GM19328 (cell line): ENCODE results near the gene NUP35.
"Not testable (repeated sequence)": the region's sequence is repeated elsewhere in the genome, so short reads cannot be mapped to it uniquely, and the experiment has no call there.

ENCODE experiments used
- ATAC-seq: cut with Tn5 transposase; IDR thresholded peaks from one replicate; pipeline ENCODE4 v1.9.1; 2021; ENCODE audit warnings: mild to moderate bottlenecking, moderate library complexity; ENCODE audit not compliant: unreplicated experiment

The NUP35 gene

DNA sequence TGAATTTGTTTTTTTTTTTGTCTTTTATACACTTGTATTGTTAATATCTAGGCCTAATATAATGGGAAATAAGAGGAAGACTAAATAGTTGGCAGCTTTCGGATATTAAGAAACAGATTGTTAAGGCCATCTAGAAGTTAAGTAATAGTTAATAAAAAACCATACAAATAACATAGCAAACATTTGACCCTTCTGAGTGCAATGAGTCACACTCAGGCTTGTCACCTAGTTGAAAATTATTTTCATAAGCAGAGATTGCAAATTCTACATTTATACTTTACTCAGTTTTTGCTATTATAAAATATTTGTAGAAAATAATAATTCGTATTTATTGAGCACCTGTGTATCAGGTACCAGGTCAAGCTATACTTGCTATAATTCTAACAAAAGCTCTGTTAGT is 2.4 kb downstream of the NUP35 start:
- no peak for ATAC-seq

DNA sequence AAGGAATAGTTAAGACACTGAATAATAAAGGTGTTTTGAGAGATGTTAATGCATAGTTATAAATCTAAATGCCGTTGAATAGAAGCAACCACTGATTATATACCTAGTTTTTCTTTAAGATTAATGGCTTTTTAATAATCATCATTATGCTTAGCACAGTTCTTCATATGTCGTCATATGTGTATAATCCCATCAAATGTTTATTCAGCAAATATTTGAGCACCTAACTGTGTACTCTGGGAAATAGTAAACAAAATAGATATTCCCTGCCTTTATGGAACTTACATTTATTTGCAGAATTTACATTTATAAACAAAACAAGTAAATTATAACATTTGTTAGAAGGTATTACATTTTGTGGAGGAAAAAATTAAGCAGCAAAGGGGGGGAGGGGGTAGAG is 9.8 kb downstream of the NUP35 start:
- no peak for ATAC-seq

DNA sequence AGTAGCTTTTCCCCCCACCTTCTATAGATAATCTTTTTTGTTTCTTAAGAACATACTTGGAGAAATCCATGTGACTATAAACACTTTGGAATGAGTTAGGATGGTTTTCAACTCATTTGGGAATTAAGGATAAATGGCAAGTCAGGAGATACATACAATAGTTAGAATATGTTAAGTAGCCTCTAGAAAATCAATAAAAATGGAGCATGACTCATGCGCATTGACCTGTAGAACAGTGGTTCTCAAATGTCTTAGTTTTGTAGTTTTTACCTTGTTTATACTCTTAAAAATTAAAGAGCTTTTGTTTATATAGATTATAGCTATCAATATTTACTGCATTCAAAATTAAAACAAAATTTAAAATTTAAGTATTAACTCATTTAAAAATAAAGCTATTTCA is 24.7 kb downstream of the NUP35 start:
- no peak for ATAC-seq

DNA sequence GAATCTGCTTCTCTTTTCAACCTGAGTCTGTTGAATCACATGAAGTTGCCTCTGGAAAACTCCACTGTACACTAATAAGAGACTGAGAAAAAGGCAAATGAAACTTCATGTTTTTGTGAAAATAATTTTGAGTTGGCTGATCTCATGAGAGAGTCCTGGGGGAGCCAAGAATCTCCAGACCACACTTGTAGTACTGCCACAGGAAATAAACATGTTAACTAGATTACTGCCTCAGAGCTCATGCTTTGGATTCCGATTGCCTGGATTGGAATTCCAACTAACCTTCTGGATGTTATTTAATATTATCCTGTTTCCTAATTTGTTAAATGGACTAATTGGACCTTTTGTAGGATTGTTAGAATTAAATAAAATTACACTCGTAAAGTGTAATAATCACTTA is 25.2 kb downstream of the NUP35 start:
- ATAC-seq = no peak

DNA sequence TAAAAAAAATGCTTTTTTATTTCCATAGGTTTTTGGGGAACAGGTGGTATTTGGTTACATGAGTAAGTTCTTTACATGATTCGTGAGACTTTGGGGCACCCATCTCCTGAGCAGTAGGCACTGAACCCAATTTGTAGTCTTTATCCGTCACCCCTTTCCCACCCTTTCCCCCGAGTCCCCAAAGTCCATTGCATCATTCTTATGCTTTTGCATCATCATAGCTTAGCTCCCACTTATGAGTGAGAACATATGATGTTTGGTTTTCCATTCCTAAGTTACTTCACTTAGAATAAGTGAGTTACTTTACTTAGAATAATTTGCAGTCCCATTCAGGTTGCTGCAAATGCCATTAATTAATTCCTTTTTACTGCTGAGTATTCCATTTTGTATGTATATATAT is 28.0 kb downstream of the NUP35 start:
- ATAC-seq = not testable (repeated sequence)

DNA sequence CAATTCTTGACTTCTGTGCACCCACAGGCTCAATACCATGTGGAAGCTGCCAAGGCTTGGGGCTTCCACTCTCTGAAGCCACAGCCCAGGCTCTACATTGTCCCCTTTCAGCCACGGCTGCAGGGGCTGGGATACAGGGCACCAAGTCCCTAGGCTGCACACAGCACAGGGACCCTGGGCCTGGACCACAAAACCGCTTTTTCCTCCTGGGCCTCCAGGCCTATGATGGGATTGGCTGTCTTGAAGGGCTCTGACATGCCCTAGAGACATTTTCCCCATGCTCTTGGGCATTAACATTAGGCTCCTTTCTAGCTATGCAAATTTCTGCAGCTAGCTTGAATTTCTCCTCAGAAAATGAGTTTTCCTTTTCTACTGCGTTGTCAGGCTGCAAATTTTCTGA is 29.7 kb downstream of the NUP35 start:
- no peak for ATAC-seq

DNA sequence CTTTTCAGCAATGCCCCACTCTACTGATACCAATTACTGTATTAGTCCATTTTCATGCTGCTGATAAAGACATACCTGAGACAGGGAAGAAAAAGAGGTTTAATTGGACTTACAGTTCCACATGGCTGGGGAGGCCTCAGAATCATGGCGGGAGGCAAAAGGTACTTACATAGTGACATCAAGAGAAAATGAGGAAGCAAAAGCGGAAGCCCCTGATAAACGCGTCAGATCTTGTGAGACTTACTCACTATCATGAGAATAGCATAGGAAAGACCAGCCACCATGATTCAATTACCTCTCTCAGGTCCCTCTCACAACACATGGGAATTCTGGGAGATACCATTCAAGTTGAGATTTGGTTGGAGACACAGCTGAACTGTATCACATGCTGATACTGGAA is 30.5 kb downstream of the NUP35 start:
- not testable (repeated sequence) for ATAC-seq

DNA sequence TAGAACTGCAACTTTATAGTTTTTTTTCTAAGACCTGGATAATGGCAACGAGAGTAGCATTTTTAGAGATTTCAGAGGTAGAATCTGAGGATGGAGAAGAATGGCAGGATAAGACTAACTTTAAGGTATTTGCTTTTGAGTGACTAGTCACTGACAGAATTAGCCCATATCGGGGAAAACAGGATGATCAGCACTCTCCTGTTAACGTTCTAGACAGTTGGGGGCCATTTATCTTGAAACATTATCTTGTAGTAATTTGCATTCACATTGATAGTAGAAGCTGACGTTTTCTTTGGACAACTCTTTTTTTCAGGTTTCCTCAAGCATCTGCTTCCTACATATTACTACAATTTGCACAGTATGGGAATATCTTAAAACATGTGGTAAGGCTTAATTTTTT is 32.9 kb downstream of the NUP35 start:
- no peak for ATAC-seq

DNA sequence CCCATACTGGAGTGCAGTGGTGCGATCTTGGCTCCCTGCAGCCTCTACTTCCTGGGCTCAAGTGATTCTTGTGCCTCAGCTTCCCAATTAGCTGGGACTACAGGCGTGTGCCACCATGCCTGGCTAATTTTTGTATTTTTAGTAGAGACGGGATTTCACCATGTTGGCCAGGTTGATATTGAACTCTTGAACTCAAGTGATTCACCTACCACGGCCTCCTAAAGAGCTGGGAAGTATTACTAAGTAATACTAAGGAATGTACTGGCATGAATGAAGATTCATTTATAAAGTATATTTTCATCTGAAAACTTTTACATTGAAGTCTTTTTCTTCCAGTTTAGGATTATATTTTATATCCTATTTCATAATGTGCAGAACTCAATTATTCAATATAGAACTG is 38.1 kb downstream of the NUP35 start:
- ATAC-seq = no peak

DNA sequence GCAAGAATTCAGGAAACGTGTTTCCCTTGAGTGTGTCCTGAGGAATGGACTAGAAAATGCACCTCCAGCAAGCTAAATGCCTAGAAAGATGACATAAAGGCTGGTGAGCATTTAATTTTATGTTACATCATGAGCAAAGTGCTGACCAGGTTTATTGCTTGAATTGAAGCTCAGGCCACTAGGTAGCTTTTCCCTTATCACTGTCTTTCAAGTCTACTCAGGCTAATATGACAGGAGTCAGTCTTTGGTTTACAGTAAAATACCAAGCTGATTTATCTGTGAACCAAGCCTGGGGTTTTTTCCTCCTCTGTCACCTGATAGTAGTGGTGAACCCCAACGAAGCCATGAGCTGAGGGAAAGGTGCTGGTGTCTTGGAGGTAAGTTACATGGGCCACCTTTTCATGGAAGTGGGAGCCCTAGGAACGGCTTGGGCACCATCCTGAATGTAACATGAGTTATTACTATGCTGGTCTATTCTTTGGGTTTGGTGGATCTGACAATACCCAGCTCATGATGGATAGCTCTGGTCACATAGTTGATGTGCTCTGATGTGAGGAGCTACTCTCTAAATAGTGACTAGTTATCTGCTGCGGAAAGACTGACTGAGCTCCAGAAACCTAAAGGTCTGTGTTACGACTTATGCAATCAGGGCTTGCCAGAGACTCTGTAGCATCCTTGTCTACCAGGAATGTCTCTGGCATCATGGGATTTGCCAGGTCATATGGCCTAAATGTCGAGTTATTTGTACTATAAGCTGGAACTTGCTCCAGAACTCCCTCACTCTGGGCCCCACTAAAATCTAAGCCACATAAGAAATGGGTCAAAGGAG is 39.8 kb downstream of the NUP35 start:
- ATAC-seq = no peak

DNA sequence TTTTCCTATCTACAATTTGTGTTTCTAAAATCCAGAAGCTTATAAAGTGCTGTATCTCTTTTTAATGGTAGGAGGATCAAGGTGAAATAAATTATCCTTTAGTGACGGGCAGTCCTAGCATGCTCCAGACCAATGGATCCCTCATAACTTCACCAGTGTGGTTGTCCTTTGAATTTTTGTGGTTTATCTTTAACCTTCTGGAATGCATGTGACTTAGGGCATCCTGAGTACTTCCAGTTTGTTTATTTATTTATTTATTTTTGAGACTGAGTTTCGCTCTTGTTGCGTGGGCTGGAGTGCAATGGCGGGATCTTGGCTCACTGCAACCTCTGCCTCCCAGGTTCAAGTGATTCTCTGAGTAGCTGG is 40.4 kb downstream of the NUP35 start:
- no peak for ATAC-seq

DNA sequence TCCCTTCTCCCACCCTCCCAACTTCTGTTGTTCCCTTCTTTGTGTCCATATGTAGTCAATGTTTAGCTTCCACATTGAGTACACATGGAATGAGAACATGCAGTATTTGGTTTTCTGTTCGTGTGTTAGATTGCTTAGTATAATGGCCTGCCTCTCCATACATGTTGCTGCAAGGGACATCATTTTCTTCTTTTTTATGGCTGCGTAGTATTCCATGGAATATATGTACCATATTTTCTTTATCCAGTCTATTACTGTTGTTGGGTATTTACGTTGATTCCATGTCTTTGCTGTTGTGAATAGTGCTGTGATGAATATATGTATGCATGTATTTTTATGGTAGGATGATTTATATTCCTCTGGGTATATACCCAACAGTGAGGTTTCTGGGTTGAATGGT is 42.0 kb downstream of the NUP35 start:
- no peak for ATAC-seq

DNA sequence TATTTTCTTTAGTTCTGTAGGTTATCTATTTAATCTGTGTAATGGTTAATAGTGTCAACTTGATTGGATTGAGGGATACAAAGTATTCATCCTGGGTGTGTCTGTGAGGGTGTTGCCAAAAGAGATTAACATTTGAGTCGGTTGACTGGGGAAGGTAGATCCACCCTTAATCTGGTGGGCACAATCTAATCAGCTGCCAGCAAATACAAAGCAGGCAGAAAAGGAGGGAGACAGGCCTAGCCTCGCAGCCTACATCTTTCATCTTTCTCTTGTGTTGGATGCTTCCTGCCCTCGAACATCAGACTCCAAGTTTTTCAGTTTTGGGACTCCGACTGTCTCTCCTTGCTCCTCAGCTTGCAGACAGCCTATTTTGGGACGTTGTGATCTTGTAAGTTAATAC is 42.7 kb downstream of the NUP35 start:
- not testable (repeated sequence) for ATAC-seq

DNA sequence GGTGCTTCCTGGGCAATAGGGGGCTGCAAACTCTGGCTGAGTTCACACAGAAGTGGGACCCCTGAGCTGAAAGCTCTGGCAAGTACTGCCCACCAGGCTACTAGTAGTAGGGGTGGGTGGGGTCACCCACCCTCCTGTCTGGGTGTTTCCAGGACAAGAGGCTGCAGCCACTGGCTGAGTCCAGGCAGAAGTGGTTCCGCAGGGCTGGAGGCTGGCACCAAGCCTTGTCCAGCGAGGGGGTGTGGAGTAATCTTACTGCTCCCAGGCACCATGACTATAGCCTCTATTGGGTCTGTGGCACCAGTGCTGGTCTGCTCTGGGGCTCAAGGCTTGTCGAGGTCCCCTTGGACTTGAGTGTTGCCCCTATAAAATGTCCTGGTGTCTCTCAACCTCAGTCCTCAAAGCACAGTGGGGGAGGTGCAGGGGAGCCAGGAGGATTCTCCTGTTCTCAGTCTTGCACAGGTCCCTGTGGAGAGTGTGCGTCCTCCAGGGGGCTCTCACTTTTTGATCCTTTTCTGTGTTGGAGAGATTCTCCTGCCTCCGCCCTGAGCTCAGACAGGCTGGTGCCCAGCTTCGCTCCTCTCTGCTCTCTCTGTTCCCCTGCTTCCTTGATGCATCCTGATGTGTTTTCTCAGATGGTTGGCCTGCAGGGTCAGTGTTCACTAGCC is 48.1 kb downstream of the NUP35 start:
- no peak for ATAC-seq

DNA sequence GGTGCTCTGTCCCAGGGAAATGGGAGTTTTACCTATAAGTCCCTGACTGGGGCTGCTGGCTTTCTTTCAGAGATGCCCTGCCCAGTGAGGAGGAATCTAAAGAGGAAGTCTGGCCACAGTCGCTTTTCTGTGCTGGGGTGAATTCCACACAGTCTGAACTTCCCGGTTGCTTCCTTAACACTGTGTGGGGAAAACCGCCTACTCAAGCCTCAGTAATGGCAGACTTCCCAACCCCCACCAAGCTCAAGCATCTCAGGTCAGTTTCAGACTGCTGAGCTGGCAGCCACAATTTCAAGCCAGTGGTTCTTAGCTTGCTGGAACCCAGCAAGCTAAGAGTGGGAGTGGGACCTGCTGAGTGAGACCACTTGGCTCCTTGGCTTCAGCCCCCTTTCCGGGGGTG is 54.9 kb downstream of the NUP35 start:
- no peak for ATAC-seq

DNA sequence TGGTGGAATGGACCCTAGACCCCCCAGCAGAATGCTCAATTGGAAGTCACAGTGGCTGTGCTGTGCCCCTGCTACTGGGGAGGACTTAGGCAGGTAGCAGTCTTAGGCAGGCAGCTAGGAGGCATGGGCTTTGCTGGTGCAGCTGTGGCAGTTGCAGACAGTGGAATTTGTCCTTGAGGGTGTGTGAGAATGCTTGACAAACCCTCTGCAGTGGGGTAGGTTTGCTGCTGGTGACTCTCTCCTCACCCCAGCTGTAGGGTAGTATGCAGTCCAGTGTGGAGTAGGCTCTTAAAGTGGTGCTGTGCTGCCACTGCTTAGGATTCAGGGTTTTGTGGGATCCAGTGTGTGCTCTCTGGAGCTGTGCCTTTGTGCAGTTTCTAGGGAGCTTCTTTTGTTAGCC is 61.3 kb downstream of the NUP35 start:
- no peak for ATAC-seq

DNA sequence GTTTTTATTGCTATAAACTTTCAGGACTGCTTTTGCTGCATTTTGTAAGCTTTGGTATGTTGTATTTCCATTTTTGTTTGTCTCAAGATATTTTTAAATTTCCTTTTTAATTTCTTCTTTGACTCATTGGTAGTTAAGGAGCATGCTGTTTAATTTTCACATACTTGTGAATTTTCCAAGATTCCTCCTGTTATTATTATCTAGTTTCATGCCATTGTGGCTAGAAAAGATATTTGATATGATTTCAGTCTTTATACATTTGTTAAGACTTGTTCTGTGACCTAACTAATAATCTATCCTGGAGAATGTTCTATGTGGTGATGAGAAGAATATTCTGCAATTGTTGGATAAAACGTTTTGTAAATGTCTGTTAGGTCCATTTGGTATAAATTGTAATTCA is 62.1 kb downstream of the NUP35 start:
- no peak for ATAC-seq

DNA sequence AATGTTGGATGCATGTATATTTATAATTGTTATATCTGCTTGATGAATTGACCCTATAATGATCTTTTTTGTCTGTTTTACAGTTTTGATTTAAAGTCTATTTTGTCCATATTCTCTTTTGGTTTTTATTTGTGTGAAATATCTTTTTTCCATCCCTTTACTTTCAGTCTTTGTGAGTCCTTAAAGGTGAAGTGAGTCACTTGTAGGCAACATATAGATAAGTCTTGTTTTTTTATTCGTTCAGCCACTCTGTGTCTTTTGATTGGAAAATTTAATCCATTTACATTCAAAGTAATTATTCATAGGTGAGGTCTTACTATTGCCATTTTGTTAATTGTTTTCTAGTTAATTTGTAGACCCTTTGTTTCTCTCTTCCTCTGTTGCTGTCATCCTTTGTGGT is 62.5 kb downstream of the NUP35 start:
- no peak for ATAC-seq

DNA sequence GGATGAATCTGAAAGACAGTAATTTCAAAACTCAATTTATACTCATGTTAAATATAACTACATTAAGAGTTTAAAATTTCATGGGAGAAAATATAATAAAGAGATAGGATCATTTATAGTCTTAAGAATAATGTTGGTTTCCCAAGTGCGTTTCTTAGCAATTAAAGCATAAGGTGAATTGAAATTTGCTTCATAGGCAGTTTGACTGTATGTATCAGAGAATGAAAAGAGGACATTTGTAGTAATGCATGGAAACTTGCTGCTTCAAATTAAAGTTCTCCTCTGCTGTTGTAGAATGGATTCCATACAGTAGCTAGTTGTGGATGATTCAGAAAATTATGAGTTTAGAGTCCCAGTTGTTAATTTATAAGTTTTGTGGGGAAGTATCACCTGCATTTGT is 68.1 kb downstream of the NUP35 start:
- ATAC-seq = no peak

DNA sequence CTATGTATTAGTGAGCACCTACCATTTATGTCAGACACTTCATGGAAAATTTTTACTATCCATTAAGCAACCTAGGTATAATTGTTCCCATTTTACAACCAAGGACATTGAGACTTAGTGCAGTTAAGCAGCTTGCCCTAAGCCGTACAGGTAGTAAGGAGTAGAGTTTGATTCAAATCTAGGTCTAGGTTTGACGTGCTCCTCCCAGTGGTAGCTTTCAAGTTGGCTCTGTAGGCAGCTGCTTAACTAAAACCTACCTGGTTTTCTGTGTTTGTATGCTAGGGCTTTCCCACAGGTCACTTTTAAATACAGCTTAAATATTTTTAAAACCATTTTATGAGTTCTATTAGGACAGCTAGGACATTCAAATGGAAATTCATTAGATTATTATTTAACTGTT is 69.7 kb downstream of the NUP35 start:
- ATAC-seq = no peak

DNA sequence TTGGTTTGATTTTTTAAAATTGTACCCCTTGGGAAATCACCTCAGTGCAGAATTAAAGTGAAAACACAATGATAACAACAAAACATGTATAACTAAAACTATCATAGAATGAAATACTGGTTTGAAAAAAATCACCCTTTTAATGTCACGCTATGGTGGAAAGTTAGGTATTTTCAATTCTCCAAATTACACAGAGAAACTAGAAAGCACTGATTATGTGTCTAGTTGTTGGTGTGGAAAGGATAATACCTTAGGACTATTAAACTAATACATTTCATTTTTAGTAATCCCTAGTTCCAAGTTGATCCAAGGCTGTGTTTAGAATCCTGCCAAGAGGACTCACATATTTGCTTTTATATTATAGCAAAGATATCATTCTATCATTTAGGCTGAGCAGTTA is 71.2 kb downstream of the NUP35 start:
- ATAC-seq = no peak

DNA sequence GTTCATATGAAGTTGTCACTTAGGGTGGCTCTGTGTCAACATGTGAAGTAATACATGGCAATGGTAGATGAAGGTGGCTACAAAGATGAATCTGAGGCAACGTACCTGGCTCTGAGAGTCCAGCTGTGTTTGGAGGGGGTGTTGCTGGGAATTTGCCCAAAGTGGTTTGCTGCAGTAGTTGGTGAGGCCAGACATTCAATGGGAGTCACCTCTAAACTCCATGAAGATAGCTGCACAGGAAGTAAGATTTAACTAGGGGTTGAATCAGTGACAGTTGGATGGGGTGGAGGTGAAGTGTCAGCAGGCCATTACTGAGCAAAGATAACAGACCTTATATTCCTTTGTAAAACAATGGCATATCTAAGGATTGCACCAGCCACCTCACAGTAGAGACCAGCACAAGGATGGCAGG is 71.8 kb downstream of the NUP35 start:
- ATAC-seq = no peak

DNA sequence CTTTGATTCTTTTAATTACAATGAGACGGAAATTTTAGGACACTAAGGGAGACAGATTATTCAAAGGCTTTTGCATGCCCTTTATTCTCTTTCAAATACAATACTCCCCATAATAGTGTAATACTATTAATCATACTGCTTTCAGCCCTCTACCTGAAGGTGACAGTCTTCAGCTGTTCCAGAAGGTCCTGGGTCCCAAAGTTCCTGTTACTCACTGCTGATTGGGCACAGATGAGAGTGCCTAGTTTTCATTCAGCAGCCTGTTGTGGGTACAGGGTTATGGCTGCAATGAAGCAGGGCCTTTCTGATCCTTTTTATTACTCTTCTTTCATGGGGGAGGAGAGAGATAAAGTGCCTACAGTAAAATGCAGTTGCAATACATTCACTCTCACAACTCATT is 80.2 kb downstream of the NUP35 start:
- ATAC-seq = no peak
